Left ventricle myocardium superior (tissue), 1 donor: ENCODE results near the gene ADAMTS19. TPM values are rescaled to one million over a fixed set of nuclear protein-coding genes. Genes with fewer than 3 reads are reported as not detected.

Experiments used
- ATAC-seq: fragments of 200-7000 bp; cut with Tn5 transposase; one replicate; pipeline ENCODE4 v1.9.1; 2020; ENCODE audit warnings: mild to moderate bottlenecking, moderate library complexity
- DNase-seq: peaks from one replicate; pipeline ENCODE4 v3.0.0-alpha.2; 2020
- intact Hi-C: fragments of 100-400 bp; cut with micrococcal nuclease; formaldehyde crosslinking; loops from one replicate; pipeline ENCODE4 v1.11.0; 2022
- total RNA-seq: library from RNA; stranded (reverse); fragmentation: NEBNext Ultra II Directional; extraction: Animal tissue kit (Norgen Biotek cat#: 25700); gene quantifications from one replicate; pipeline ENCODE4 v1.2.1, GENCODE V29; 2021
- donor health status: DM: no; HTN: yes; CAD: no; lungs with severe emphysema.

ADAMTS19 gene
- total RNA-seq, 1 donor from 2014 or later: 1.1 TPM

DNA sequence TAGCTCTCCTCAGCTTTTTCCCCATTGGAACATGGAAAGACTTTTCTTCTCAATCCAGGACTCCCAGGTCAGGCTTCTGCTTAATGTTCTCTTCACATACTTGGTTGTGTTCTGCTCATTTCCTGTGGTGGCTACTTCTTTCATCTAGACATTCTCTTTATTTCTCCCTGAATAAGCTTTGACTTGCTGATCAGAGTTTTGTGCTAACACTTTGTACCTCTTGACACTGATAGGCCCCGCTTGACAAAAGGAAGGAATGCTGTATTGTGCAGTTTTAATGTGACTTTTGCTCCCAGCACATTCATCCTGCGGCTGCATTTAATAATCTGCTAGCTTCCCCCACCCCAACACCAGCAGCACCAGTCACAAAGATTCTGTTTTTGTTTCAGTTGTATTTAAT is 196.9 kb downstream of the ADAMTS19 start:
- no peak for DNase-seq
- intact Hi-C loops: no loop called here
- ATAC-seq: no peak

DNA sequence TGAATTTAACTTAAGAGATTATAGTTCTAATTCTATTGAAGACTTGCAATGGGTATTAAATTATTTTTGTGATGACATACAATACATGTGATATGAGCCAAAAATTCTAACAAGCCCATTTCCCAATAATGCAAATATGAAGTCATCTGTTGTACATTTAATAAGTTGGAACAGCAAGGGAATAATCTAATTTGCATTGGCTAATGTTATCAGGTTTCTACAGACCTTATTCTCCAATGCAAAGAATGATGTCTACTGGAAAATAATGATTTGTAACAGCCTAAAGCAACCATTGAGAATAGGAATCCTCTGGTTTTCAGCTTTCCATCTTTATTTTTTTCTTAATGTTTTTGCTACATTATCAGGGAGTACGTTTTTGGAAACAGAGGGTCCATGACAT is 198.7 kb downstream of the ADAMTS19 start:
- ATAC-seq (no peak), DNase-seq (no peak)
- intact Hi-C loops: no loop called here

DNA sequence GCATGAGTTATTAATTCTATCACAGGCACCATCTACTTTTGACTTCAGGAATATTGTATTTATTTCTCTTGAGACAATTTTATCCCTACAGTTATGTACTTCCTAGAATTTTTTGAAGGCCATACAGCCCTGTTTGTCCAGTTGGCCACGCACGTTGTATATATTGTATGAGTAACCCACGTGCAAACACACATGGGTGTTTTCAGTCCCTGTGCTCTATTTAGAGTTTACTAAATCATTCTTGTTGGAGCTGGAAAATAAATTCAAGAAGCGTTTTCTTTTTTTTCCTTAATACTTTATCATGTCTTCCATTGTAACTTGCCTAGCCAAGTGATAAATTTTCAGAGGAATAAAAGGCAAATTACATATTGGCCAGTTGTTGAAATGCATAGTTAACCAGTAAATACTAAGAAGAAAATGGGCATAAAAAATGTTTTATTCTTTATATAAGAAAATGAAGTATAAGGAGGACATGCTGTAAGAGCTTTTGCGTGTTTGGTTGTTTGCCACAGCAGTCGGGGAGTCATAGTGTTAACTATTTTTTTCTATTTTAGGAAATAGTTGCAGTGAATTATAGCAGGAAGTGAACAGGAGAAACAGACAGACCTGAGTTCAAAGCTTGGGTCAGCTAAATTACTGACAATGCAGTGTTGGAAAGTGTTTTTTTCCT is 201.4 kb downstream of the ADAMTS19 start:
- intact Hi-C loops: no loop called here
- no peak for DNase-seq
- no peak for ATAC-seq

DNA sequence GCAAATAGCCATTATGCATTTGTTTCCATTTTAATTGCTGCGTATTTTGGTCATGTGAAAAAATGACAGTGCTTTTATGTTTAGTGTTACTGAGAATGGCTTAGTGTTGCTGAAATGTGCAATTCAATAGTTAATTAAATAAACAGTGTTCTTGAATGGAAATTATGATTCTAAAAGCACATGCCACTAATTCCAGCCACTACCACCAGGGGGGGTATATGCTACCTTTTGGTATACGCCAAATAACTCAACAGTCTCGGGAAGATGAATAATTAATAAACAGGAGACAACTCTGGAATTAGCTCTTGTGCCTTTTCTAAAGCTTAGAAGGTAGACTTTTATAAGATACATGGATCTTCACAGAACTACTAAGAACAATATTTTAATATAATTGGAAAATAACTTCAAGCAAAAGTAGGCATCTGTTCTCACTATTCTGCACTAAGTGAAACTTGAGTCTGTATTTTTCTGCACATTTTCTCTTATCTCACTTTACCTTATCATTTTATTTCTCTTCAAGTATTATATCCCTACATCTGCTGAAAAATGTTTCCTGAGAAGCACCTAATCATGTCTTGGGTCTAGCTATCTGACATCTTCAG is 204.3 kb downstream of the ADAMTS19 start:
- DNase-seq (no peak), ATAC-seq (no peak)
- intact Hi-C loops: no loop called here

DNA sequence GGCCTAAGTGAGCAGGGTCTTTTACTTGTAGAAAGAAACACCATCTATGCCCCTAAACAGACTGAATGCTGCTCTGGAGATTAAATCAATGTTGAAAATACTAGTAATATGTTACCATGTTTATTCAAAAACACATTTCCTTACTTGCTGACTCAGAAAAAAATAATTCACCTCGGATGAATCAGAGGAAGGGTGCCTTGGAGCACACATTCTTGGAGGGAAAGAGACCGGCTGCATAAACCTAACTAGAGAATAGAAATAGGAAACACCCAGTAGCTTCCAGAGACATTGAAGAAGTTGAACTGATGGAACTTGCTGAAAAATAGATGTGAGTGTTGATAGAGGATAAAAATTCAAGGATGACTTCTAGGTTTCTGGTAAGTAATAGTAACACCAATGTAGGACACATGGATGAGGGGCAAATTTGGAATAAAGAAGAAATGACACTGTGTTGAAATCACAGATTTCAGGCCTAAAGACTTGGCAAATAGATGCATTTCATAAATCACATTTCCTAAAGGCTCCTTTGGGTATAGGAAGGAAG is 210.9 kb downstream of the ADAMTS19 start:
- ATAC-seq (no peak), DNase-seq (no peak)
- intact Hi-C loops: no loop called here

DNA sequence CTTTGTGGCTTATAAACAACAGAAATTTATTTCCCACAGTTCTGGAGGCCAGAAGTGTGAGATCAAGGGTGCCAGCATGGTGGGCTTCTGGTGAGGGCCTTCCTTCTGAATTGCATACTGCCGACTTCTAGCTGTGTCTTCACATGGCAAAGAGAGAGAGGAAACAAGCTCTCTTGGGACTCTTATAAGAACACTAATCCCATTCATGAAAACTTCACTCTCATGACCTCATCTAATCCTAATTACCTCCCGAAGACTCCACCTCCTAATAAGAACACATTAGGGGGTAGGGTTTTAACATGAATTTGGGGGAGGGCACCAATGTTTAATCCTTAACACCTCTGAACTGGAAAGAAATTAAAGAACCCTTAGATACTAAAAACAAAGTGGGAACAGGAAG is 211.9 kb downstream of the ADAMTS19 start:
- ATAC-seq (no peak), DNase-seq (no peak)
- intact Hi-C loops: no loop called here

DNA sequence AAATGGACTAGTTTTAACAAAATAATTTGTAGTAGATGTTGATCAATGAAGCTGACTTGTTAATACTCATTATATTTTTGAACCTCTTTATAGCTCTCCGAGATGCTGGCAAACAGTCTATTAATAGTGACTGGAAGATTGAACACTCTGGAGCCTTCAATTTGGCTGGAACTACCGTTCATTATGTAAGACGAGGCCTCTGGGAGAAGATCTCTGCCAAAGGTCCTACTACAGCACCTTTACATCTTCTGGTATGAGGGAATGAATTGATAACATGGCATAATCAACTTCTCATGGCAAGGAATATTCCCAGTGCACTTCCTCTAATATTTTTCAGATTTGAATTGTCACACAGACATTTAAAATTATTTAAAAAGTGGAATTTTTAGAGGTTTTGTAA is 219.6 kb downstream of the ADAMTS19 start:
- intact Hi-C loops: no loop called here

DNA sequence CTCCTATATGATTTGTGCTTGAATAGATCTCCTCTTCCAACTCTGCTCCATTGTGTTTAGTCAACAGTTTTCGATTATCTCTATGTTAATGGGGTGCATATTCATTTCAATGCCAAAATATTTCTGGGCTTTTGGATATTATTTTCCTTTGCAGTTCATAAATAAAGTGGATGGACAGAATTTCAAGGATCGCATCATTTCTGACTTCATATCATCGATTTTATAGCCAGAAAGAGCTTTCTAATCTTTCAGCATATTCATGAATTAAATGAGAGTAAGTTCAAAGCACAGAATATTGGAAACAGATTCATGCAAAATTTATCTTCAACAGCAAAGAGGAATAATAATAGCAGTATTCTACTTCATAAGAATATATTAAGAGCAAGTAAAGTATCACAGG is 227.8 kb downstream of the ADAMTS19 start:
- no peak for ATAC-seq
- intact Hi-C loops: no loop called here
- no peak for DNase-seq

More for the DNA sequence above, 219.6 kb downstream of the ADAMTS19 start:
- DNase-seq (no peak), ATAC-seq (no peak)

DNA sequence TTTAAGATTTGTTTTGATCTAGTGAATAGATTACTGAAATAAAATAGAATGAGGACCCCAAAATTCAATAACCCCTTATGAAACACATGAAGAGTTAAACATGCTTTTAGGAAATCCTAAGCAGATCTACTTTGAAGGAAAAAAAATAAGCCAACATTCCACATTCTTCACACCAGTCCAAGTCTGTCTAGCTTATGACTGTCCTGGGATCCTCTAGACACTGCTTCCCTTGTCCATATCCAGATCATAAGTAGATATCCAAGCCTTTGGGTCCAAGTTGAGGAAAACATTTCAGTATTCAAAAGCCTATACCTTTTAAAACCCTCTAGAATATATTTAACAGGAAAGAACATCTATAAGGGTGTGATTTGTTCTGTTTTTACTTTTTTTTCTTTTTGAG is 228.9 kb downstream of the ADAMTS19 start:
- intact Hi-C loops: no loop called here
- ATAC-seq: no peak
- DNase-seq: no peak

DNA sequence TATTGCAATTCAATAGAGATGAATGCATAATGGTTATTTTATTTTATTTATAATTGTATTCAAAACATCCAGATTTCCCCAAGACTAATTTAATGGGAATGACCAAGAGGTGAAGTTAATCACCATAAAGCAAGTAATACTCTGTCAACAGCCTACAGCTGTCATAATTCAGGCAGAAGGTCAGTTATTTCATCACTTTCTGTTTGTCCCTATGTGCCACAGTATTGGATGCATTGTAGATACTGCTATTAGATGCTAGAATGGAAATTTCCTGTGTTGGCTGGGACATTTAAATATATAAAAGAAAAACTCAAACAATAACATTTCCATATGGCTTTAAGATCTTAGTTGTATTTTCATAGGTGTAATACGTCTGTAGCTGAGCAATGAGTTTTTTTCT is 231.1 kb downstream of the ADAMTS19 start:
- intact Hi-C loops: no loop called here
- ATAC-seq (no peak), DNase-seq (no peak)

DNA sequence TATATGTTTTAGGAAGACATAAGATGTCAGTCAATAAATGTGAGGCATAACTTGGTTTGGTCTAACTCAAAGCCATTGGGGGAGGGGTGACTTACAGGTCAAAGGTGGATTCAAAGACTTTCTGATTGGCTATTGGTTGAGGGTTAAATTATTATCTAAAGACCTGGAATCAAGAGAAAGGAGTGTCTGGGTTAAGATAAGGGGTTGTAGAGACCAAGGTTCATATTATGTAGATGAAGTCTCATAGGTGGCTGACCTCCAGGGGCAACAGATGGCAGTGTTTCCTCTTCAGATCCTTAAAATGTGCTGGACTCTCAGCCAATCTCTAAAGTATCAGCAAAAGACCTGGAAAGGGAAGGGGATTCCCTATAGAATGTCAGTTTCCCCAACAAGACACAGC is 236.5 kb downstream of the ADAMTS19 start:
- no peak for DNase-seq
- intact Hi-C loops: no loop called here
- no peak for ATAC-seq

DNA sequence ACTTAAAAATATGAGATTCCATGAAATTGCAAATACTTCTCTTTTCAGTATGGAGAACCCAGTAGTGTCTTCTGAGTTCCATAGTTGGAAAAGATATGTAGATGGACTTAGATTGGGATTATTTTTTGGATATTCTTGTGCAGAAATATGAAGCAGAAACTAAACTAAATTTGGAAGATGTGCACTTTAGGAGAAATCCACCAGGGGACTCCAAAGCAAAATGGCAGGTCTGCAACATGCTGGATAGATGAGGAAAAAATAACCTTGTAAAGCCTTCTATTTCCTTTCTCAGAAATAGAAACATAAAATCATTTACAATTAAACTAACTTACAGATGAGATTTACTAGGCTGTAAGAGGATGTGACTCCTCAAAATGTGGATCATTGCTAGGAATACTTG is 238.6 kb downstream of the ADAMTS19 start:
- intact Hi-C loops: no loop called here
- no peak for DNase-seq
- no peak for ATAC-seq

DNA sequence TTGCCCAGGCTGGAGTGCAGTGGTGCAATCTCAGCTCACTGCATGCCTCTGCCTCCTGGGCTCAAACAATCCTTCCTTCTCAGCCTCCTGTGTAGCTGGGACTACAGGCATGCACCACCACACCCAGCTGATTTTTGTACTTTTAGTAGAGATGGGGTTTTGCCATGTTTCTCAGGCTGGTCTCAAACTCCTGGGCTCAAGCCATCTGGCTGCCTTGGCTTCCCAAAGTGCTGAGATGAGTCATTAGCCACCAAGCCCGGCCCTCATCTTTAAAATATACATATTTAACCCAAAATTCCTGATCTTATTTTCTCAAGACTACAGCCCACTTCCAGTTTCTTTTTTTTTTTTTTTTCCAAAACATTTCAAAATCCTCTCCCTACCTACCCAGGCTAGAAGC is 256.1 kb downstream of the ADAMTS19 start:
- ATAC-seq: no peak
- DNase-seq: no peak
- intact Hi-C loops: no loop called here

DNA sequence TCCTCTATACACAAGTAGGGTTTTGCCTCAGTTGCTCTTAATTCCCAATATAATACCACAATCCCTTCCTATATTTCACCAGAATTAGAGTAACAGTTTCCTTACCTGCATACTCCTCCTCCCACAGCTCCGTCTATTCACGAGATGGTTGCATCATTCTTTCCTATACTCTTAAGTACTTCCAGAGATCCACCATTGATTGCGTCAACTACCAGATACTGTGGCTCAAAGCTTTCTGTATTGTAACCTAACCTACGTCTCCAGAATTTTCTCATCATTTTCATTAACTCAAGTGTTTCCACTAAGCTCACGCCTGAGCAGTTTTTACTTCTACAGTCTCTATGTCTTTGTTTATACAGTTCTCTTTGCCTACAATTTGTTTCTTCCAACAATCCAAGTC is 256.6 kb downstream of the ADAMTS19 start:
- no peak for ATAC-seq
- DNase-seq: no peak
- intact Hi-C loops: no loop called here

DNA sequence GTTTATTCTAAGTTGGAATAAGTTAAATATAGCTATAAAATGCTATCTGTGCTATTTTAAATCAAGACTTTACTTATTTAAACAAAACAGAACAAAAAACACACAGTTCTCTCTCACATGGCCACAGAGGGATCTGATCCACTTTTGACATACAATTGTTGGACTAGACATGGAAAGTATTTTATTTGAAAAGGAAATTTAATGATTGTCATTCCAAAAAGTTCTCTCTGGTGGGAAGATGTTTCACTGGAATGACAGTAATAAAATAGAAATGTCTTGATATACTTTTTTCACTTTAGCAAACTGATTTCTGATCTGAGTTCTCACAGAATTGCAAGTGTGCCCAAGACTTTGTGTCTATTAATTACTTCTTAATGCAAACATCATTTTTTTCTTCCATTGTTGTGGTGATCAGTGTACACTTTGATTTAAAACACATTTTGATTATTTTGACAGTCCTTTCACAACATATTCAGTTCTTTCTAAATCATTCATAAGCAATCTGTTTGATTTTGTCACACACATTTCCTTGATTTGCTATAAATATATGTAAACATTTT is 257.7 kb downstream of the ADAMTS19 start:
- ATAC-seq (no peak), DNase-seq (no peak)
- intact Hi-C loops: no loop called here

DNA sequence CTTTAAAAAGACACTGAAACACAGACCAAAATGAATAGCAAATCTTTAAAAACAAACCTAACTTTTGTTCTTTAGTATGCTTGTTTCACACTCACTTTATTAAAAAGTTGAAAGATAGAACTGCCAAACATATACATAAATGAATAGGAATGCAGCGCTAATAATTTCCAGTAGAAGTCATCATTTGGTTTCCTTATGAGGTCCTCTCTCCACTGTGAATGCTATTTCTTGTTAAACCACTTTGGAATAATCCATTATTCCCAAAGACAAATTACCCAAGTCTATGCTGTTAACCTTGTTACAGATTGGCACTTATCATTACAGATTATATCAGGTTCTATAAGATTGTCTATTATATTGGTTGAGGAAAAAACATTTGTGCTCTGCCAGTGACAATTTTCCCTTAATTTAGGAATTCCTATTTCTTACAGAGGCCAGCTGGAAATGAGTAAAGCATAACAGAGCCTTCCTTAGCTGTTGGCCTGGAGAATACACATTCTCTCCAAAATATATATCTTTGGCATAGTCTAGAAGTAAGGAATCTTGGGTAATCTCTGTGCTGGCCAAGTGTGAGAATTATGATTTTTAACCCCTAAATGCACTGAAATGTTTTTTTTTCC is 258.5 kb downstream of the ADAMTS19 start:
- intact Hi-C loops: no loop called here
- no peak for ATAC-seq
- no peak for DNase-seq

DNA sequence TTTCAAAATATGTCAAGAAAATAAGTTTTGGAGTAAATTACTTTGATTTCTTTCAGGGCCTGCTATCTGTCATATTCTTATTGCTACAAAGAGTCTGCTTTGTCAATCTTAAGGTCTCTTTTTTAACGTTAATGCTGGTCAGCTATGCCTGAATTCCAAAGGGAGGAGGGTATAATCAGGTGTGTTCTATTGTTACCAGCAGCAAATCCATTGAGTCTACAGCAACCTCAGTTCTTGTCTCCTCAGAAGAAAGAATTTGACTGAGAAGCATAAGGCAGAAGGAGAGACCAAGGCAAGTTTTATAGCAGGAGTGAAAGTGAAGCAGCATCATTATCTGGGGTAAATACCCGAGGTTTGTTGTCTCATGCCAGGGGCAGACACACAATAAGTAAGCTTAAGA is 264.1 kb downstream of the ADAMTS19 start:
- ATAC-seq: no peak
- intact Hi-C loops: no loop called here
- DNase-seq: no peak

DNA sequence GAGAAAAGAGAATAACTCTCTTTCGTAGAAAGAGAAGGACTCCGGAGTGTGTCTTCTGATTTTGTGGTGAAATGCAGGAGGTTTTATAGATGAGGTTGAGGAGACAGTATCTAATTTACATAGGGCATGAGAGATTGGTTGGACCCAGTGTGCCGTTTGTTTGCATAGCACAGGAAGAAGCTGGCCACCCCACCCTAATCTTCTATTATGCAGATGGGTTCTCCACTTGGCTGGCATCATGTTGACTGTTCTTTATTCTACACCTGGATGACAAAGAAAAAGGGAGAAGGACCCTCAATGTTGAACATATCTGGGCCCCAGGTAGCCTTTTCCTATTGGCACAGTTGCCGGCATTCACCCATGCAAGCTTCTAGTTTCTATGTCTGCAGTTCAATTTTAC is 264.5 kb downstream of the ADAMTS19 start:
- intact Hi-C loops: no loop called here
- ATAC-seq (no peak), DNase-seq (no peak)

DNA sequence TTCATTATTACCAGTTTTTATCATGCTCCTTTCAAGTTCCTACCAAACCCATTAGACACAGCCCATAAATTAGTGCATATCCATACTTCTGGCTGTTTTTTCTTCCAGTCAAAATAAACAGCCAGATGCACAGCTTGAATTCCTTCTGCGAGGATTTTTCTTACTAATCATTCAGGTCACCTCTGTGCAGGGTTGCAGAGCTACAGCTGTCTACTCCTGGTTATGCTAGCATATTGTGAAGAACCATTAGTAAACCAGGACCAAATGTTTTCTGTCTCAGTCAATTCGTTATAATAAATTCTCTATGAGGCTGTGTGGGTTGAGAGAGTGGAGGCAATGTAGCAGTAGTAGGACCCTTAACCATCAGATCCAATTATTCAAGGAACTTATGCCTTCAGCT is 279.7 kb downstream of the ADAMTS19 start:
- ATAC-seq: no peak
- intact Hi-C loops: no loop called here
- DNase-seq: no peak

DNA sequence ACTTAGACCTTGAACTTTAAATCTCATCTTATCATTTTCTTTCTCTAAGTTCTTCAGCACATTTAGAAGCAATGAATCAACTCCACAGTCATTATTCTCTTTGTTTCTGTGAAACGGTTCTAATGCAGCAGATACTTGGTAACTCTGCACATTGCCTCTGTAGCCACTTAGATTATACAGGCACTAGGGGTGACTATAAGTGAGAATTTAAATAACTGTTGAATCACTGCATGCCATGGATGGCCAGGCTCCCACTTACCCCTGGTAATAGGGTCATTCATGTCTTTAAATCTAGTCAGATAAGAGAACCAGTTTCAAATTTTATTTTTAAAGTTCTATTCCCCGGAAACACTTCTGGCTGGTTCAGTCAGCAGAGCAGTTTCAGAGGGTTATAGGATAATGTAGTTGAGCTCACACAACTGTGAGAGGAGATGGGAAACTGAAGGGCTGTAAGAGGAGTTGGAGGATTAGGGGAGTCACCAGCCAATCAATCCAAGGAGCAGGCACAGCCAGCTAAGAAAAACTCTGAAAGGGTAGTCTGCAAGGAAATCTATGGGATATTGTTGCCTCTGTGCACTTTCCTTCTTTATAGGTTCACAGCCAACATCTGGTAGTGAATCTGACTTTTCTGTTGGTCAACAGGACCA is 283.6 kb downstream of the ADAMTS19 start:
- no peak for DNase-seq
- intact Hi-C loops: no loop called here

More for the DNA sequence above, 283.6 kb downstream of the ADAMTS19 start:
- ATAC-seq: no peak
